H1 (cell line): ENCODE results near the gene NMRK1. TPM values are rescaled to one million over a fixed set of nuclear protein-coding genes. Genes with fewer than 3 reads are reported as not detected.

ENCODE experiments used
- CTCF ChIA-PET: fragments of 300-600 bp; sonication (Branson Sonifier 250); formaldehyde crosslinking; loops from one replicate; lab custom pipeline; 2021; ENCODE audit not compliant: partially characterized antibody; lab: Charles Lee
- POLR2A ChIA-PET: fragments of 300-600 bp; sonication (Branson Sonifier 250); formaldehyde crosslinking; loops from one replicate; lab custom pipeline; 2021; ENCODE audit warnings: inconsistent platforms; ENCODE audit not compliant: partially characterized antibody; lab: Charles Lee
- DNase-seq, 2 experiments: peaks; one replicate each; pipeline versions ENCODE4 v3.0.0 to v3.0.0-alpha.2; 2010 to 2022; ENCODE audit warnings: low spot score in 2 of 2, low read depth in 1 of 2, mixed read lengths in 1 of 2
- FAIRE-seq: peaks from 2 replicates; lab custom pipeline; 2011; peaks lifted over from hg19 to GRCh38; lab: Jason Lieb, UNC
- H2AFZ ChIP-seq: 2 replicates; pipeline ENCODE4 v1.8.1; 2012; ENCODE audit warnings: low read length, inconsistent platforms
- H2AK5ac ChIP-seq: 2 replicates; pipeline ENCODE4 v1.6.1; 2013; ENCODE audit warnings: low read depth, low read length
- H2BK120ac ChIP-seq: replicated peaks from 2 replicates; pipeline ENCODE3; 2013; ENCODE audit warnings: low read depth, low read length, inconsistent platforms
- H2BK12ac ChIP-seq: 2 replicates; pipeline ENCODE4 v1.6.1; 2013; ENCODE audit warnings: low read depth, low read length
- H2BK15ac ChIP-seq: 2 replicates; pipeline ENCODE4 v1.6.1; 2013; ENCODE audit warnings: low read length
- H2BK20ac ChIP-seq: 2 replicates; pipeline ENCODE4 v1.6.1; 2013; ENCODE audit warnings: low read length
- H2BK5ac ChIP-seq: 2 replicates; pipeline ENCODE4 v1.6.1; 2013; ENCODE audit warnings: low read depth, low read length
- H3K14ac ChIP-seq: 2 replicates; pipeline ENCODE4 v1.6.1; 2013; ENCODE audit warnings: inconsistent platforms; ENCODE audit not compliant: insufficient read length
- H3K18ac ChIP-seq: 2 replicates; pipeline ENCODE4 v1.6.1; 2013; ENCODE audit warnings: low read length; ENCODE audit errors: extremely low read depth
- H3K23ac ChIP-seq: 2 replicates; pipeline ENCODE4 v1.6.1; 2013; ENCODE audit warnings: inconsistent platforms; ENCODE audit not compliant: insufficient read length
- H3K23me2 ChIP-seq: 2 replicates; pipeline ENCODE4 v1.6.1; 2013; ENCODE audit warnings: low read depth, low read length
- H3K27ac ChIP-seq: 2 replicates; pipeline ENCODE4 v1.6.1; 2011; ENCODE audit warnings: low read depth, low read length, inconsistent platforms
- H3K27me3 ChIP-seq, 4 experiments: replicated peaks in 1 of 4; 1 replicate in 1 of 4; 2 replicates in 3 of 4; pipeline versions ENCODE4 v1.6.1 to v1.8.1; 2011 to 2013; ENCODE audit warnings: low read length in 3 of 4, mild to moderate bottlenecking in 3 of 4, inconsistent platforms in 2 of 4, mixed read lengths in 2 of 4, moderate library complexity in 1 of 4; ENCODE audit not compliant: control insufficient read depth in 3 of 4, insufficient read depth in 3 of 4; ENCODE audit errors: extremely low read depth in 1 of 4
- H3K36me3 ChIP-seq, 4 experiments: 2 replicates each; pipeline versions ENCODE4 v1.6.1 to v1.8.1; 2011 to 2013; ENCODE audit warnings: mild to moderate bottlenecking in 4 of 4, low read length in 3 of 4, moderate library complexity in 2 of 4, control low read depth in 1 of 4, inconsistent platforms in 1 of 4; ENCODE audit not compliant: insufficient read depth in 4 of 4, control insufficient read depth in 2 of 4
- H3K4ac ChIP-seq: replicated peaks from 2 replicates; pipeline ENCODE3; 2013; ENCODE audit warnings: low read length, low read depth, mixed read lengths, inconsistent platforms; ENCODE audit not compliant: insufficient read length
- H3K4me1 ChIP-seq, 4 experiments: replicated peaks in 1 of 4; 1 replicate in 1 of 4; 2 replicates in 3 of 4; pipeline versions ENCODE4 v1.6.1 to v1.8.1; 2011 to 2013; ENCODE audit warnings: low read length in 3 of 4, inconsistent platforms in 2 of 4, mixed read lengths in 1 of 4; ENCODE audit not compliant: insufficient read depth in 4 of 4, control insufficient read depth in 3 of 4
- H3K4me2 ChIP-seq, 2 experiments: 2 replicates each; pipeline versions ENCODE4 v1.6.1 to v1.8.1; 2011 to 2013; ENCODE audit warnings: low read depth in 2 of 2, low read length in 2 of 2, control low read depth in 1 of 2, inconsistent platforms in 1 of 2, mild to moderate bottlenecking in 1 of 2; ENCODE audit not compliant: insufficient read depth in 1 of 2
- H3K4me3 ChIP-seq, 4 experiments: fragments of 200-600, 300-600 bp in 1 of 4; sonication (generic), shearing (Covaris generic), sonication (Bioruptor Twin) in 1 of 4; 2 replicates each; pipeline versions ENCODE4 v1.5.1 to v1.8.1; 2011 to 2016; ENCODE audit warnings: low read length in 4 of 4, low read depth in 3 of 4, control low read depth in 2 of 4, inconsistent platforms in 2 of 4, mild to moderate bottlenecking in 2 of 4, mixed read lengths in 1 of 4, moderate library complexity in 1 of 4; ENCODE audit not compliant: insufficient read depth in 2 of 4; ENCODE audit errors: extremely low read depth in 1 of 4
- H3K56ac ChIP-seq: replicated peaks from 2 replicates; pipeline ENCODE3; 2013; ENCODE audit warnings: low read depth, mild to moderate bottlenecking, mixed read lengths, low read length, inconsistent platforms; ENCODE audit not compliant: insufficient read length
- H3K79me1 ChIP-seq: 2 replicates; pipeline ENCODE4 v1.6.1; 2013; ENCODE audit warnings: low read depth, low read length, control low read depth
- H3K79me2 ChIP-seq, 2 experiments: 2 replicates each; pipeline versions ENCODE4 v1.6.1 to v1.8.1; 2012 to 2013; ENCODE audit warnings: low read length in 2 of 2, mild to moderate bottlenecking in 2 of 2, inconsistent platforms in 1 of 2; ENCODE audit not compliant: insufficient read depth in 2 of 2, control insufficient read depth in 1 of 2
- H3K9ac ChIP-seq, 4 experiments: replicated peaks in 1 of 4; 1 replicate in 1 of 4; 2 replicates in 3 of 4; pipeline versions ENCODE4 v1.6.1 to v1.8.1; 2011 to 2013; ENCODE audit warnings: low read depth in 3 of 4, low read length in 3 of 4, control low read depth in 2 of 4, mild to moderate bottlenecking in 2 of 4, moderate library complexity in 2 of 4, inconsistent platforms in 1 of 4; ENCODE audit errors: extremely low read depth in 1 of 4
- H3K9me3 ChIP-seq, 2 experiments: 2 replicates each; pipeline versions ENCODE4 v1.6.1 to v1.8.1; 2012 to 2013; ENCODE audit warnings: mild to moderate bottlenecking in 2 of 2, moderate library complexity in 2 of 2, control low read depth in 1 of 2, inconsistent platforms in 1 of 2, low read depth in 1 of 2, low read length in 1 of 2, mixed read lengths in 1 of 2; ENCODE audit not compliant: insufficient read depth in 2 of 2
- H4K20me1 ChIP-seq, 2 experiments: replicated peaks in 1 of 2; 2 replicates each; pipeline versions ENCODE3 to v1.8.1; 2011 to 2013; ENCODE audit warnings: inconsistent platforms in 2 of 2, low read length in 2 of 2, mild to moderate bottlenecking in 1 of 2; ENCODE audit not compliant: insufficient read depth in 2 of 2, control insufficient read depth in 1 of 2
- H4K5ac ChIP-seq: 2 replicates; pipeline ENCODE4 v1.6.1; 2013; ENCODE audit warnings: low read length, low read depth, mixed read lengths, inconsistent platforms; ENCODE audit not compliant: insufficient read length
- H4K8ac ChIP-seq: 2 replicates; pipeline ENCODE4 v1.8.0; 2013; ENCODE audit warnings: mild to moderate bottlenecking, moderate library complexity, low read length, inconsistent platforms; ENCODE audit not compliant: insufficient read depth; ENCODE audit errors: extremely low read depth
- H4K91ac ChIP-seq: replicated peaks from 2 replicates; pipeline ENCODE3; 2013; ENCODE audit warnings: low read length, mixed read lengths, inconsistent platforms; ENCODE audit not compliant: insufficient read length
- CBX5 ChIP-seq: fragments of 300-800, 300-1000 bp; sonication (generic); IDR thresholded peaks from 2 replicates; pipeline ENCODE4 v1.7.1; 2016; ENCODE audit warnings: antibody characterized with exemption, low read length, low read depth
- EZH2 ChIP-seq: fragments of 200-600 bp; sonication (generic); IDR thresholded peaks from 2 replicates; pipeline ENCODE4 v1.7.1; 2012; ENCODE audit warnings: low read depth, mild to moderate bottlenecking, moderate library complexity, low read length, inconsistent platforms; ENCODE audit not compliant: severe bottlenecking
- GABPA ChIP-seq: IDR thresholded peaks from 2 replicates; pipeline ENCODE4 v1.6.1; 2011; ENCODE audit warnings: mild to moderate bottlenecking, low read length, moderate library complexity, borderline replicate concordance; ENCODE audit not compliant: insufficient read depth
- MAX ChIP-seq: IDR thresholded peaks from 2 replicates; pipeline ENCODE4 v1.6.1; 2012; ENCODE audit warnings: inconsistent platforms
- SIRT6 ChIP-seq: IDR thresholded peaks from one replicate; pipeline ENCODE4 v1.7.1; 2012; ENCODE audit warnings: low read length, inconsistent platforms
- SIX5 ChIP-seq: IDR thresholded peaks from 2 replicates; pipeline ENCODE4 v1.6.1; 2011; ENCODE audit warnings: mild to moderate bottlenecking, low read depth, low read length
- SP1 ChIP-seq: IDR thresholded peaks from 2 replicates; pipeline ENCODE4 v1.6.1; 2011; ENCODE audit warnings: low read depth, low read length
- SP4 ChIP-seq: IDR thresholded peaks from 2 replicates; pipeline ENCODE4 v1.6.1; 2012; ENCODE audit warnings: low read length, inconsistent platforms
- ZNF274 ChIP-seq: IDR thresholded peaks from 2 replicates; pipeline ENCODE4 v1.7.0; 2012; ENCODE audit warnings: low read length, borderline replicate concordance; ENCODE audit errors: extremely low read depth
- WGBS, 2 experiments: shearing (Covaris generic) in 1 of 2; methylation state at CpG; one replicate each; pipeline versions ENCODE4 v1.1.6 to v1.1.7; 2013 to 2015; ENCODE audit warnings: low lambda C conversion rate in 2 of 2, mixed read lengths in 2 of 2, inconsistent platforms in 1 of 2, low coverage in 1 of 2, missing lambda C conversion rate in 1 of 2; ENCODE audit not compliant: insufficient replicate concordance in 2 of 2, insufficient coverage in 1 of 2, insufficient read length in 1 of 2; ENCODE audit errors: extremely low coverage in 1 of 2, missing lambda C conversion rate in 1 of 2; 5-methylcytosine and 5-hydroxymethylcytosine counted together
- polyA plus RNA-seq, 7 experiments: library from polyadenylated mRNA; depleted of rRNA in 3 of 7; stranded (reverse) in 5 of 7; unstranded in 2 of 7; fragments of >200 nt in 5 of 7; fragments of 200-250 nt in 2 of 7; gene quantifications; 1 replicate in 5 of 7; 2 replicates in 1 of 7; 4 replicates in 1 of 7; pipeline versions ENCODE4 v1.2.1 to v1.2.3, GENCODE V29; 2011 to 2013; ENCODE audit warnings: missing spikeins in 2 of 7, mixed read lengths in 2 of 7
- total RNA-seq: library from RNA; stranded (reverse); fragmentation: NEBNext Ultra II Directional; extraction: Animal tissue kit (Norgen Biotek cat#: 25700); gene quantifications from 2 replicates; pipeline ENCODE4 v1.2.1, GENCODE V29; 2021

Gene NMRK1
- total and polyA plus RNA-seq, 2 of the 8 experiments (the other 6 are each of a cell fraction or from before 2014, with no cell fraction given): 5.8 to 8.1 TPM

- Histone ChIP-seq H3K14ac (no peak overlapping the region), H4K8ac (no peak overlapping the region), H3K23me2 (no peaks in the 10 kb centered on the region), H2AK5ac (no peak overlapping the region), H3K18ac (no peak overlapping the region), H3K23ac (no peak overlapping the region), H3K4ac (no peak overlapping the region), H4K20me1 (no peaks in the 10 kb centered on the region), H3K79me2 (no peaks in the 10 kb centered on the region), H2BK120ac (no peak overlapping the region), H3K4me1 (peaks cover 3 to 9% (median 7%) of the 10 kb centered on the region in 4 experiments; a peak in 5 of 7 replicates), H4K5ac (no peak overlapping the region), H3K79me1 (no peaks in the 10 kb centered on the region), H3K36me3 (no peaks in the 10 kb centered on the region), H3K56ac (no peak overlapping the region), H3K9me3 (no peaks in the 10 kb centered on the region), H2BK15ac (no peak overlapping the region), H3K9ac (no peak overlapping the region), H2BK12ac (no peak overlapping the region), H3K27me3 (no peaks in the 10 kb centered on the region), H2AFZ (no peak overlapping the region), H4K91ac (no peak overlapping the region), H3K4me2 (no peak overlapping the region; a peak in 1 of 4 replicates), H2BK5ac (no peak overlapping the region; the same call in 1 of the 2 replicates), H3K27ac (no peak overlapping the region), H2BK20ac (no peak overlapping the region), H3K4me3 (no peak overlapping the region)
- CTCF ChIA-PET: interaction anchor here (1.0 to 1.2 kb wide), 4 partner anchors 15 to 94 kb away, joined by 3 read pairs; partner anchors contain the start of gene CARNMT1
- no peak for DNase-seq
- POLR2A ChIA-PET: interaction anchor here (1.2 kb wide), 1 partner anchor 34 kb away, joined by 5 read pairs; the partner anchor contains the start of genes NMRK1 and OSTF1
- no peak for TF ChIP-seq SIX5
- no peak for TF ChIP-seq GABPA
- no peak for TF ChIP-seq EZH2
- TF ChIP-seq ZNF274: no peak
- TF ChIP-seq SP4: no peak
- no peak for TF ChIP-seq CBX5
- peak; percentile 25; the same call in 1 of the 2 replicates for TF ChIP-seq MAX
- TF ChIP-seq SIRT6: no peak
- no peak for TF ChIP-seq SP1
- WGBS, 2 experiments: 51% methylated on average over 5 of the region's 5 CpGs; no CpG with 5 or more reads in 1 of the 2 experiments
- FAIRE-seq: no peak
These were observed 34.1 kb upstream of the NMRK1 start for GRCh38 chr9:75121914-75122558.
